ENCODE data around the gene PSMD1.

PSMD1 gene

DNA sequence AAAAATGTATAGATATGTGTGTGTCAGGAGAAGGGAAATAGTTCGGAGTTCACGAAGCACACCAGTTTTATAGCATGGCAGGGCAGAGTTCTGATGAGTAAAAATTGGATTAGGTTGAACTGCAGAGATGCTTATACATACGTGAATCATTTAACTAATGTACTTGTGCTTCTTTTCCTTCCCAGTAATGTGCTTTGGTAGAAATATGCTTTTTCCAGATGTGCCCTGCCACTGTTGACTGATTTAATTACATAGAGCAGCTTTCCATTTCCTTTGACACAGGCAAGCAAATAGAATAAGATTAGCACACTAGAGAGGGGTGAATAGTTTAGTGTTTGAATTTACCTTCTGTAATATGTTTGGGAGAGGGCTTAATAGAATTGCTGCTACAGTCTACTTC, 112.8 kb downstream of the PSMD1 start (continued):
- TF ChIP-seq, protein P1, sequence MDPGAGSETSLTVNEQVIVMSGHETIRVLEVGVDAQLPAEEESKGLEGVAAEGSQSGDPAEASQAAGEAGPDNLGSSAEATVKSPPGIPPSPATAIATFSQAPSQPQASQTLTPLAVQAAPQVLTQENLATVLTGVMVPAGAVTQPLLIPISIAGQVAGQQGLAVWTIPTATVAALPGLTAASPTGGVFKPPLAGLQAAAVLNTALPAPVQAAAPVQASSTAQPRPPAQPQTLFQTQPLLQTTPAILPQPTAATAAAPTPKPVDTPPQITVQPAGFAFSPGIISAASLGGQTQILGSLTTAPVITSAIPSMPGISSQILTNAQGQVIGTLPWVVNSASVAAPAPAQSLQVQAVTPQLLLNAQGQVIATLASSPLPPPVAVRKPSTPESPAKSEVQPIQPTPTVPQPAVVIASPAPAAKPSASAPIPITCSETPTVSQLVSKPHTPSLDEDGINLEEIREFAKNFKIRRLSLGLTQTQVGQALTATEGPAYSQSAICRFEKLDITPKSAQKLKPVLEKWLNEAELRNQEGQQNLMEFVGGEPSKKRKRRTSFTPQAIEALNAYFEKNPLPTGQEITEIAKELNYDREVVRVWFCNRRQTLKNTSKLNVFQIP (CRISPR knock-in tag; IDR thresholded peaks at IDR 0.05; ENCODE audit: borderline replicate concordance, low read depth) = no peak

DNA sequence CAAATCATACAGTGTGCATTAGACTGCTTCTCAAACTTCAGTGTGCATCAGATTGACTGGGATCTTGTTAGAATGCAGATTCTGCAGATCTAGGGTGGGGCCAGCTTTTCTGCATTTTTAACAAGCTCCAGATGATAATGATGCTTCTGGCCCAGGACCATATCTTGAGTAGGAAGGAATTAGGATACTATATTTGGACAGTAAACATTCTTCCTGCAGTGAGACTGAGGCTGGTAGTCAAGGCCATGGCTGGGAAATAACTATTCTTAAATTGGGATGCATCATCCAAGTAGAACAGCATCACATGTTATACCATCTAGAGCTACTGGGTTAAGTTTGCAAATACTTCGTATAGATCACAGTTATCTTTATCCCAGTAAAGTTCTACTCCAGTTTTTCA, 113.4 kb downstream of the PSMD1 start:
- no peak for TF ChIP-seq TCF4 (CRISPR knock-in tag; IDR thresholded peaks at IDR 0.05; ENCODE audit: borderline replicate concordance)
- peak; percentile 56 for TF ChIP-seq ISL1 (CRISPR knock-in tag; IDR thresholded peaks at IDR 0.05)
- peak; percentile 55 for TF ChIP-seq ZNF70 (CRISPR knock-in tag; IDR thresholded peaks at IDR 0.05)
- peak; percentile 91 for ATAC-seq

DNA sequence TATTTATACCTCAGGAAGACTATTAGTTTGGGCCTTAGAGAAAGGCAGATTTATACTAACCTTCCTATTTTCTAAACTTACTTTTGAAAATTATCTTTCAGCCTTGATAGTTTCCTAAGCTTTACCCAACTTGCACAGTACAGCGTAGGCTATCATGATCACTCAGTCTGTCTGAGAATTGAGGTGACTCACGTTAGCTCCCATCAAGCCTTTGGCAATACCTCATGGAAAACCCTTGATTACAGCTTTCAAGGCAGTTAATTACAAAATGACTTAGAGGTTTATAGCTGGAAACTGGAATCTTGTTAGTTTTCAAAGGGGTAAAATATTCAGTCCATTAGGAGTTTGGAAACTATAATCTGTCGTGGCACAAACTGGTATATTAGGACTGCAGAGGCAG, 115.4 kb downstream of the PSMD1 start:
- TF ChIP-seq, protein P2, sequence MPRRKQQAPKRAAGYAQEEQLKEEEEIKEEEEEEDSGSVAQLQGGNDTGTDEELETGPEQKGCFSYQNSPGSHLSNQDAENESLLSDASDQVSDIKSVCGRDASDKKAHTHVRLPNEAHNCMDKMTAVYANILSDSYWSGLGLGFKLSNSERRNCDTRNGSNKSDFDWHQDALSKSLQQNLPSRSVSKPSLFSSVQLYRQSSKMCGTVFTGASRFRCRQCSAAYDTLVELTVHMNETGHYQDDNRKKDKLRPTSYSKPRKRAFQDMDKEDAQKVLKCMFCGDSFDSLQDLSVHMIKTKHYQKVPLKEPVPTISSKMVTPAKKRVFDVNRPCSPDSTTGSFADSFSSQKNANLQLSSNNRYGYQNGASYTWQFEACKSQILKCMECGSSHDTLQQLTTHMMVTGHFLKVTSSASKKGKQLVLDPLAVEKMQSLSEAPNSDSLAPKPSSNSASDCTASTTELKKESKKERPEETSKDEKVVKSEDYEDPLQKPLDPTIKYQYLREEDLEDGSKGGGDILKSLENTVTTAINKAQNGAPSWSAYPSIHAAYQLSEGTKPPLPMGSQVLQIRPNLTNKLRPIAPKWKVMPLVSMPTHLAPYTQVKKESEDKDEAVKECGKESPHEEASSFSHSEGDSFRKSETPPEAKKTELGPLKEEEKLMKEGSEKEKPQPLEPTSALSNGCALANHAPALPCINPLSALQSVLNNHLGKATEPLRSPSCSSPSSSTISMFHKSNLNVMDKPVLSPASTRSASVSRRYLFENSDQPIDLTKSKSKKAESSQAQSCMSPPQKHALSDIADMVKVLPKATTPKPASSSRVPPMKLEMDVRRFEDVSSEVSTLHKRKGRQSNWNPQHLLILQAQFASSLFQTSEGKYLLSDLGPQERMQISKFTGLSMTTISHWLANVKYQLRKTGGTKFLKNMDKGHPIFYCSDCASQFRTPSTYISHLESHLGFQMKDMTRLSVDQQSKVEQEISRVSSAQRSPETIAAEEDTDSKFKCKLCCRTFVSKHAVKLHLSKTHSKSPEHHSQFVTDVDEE (CRISPR knock-in tag; IDR thresholded peaks at IDR 0.05) = no peak
- TF ChIP-seq ZNF70 (CRISPR knock-in tag; IDR thresholded peaks at IDR 0.05) (no peak), ZC3H10 (CRISPR knock-in tag; IDR thresholded peaks at IDR 0.05) (no peak), ZNF565 (CRISPR knock-in tag; conservative IDR thresholded peaks at IDR 0.05; ENCODE audit: low read depth) (no peak), GLIS3 (CRISPR knock-in tag; IDR thresholded peaks at IDR 0.05) (no peak), ARNTL (CRISPR knock-in tag; IDR thresholded peaks at IDR 0.05; ENCODE audit: borderline replicate concordance, low read depth) (no peak), SNAI2 (CRISPR knock-in tag; IDR thresholded peaks at IDR 0.05) (no peak), TOX (CRISPR knock-in tag; IDR thresholded peaks at IDR 0.05; ENCODE audit: borderline replicate concordance) (no peak), PPARA (CRISPR knock-in tag; IDR thresholded peaks at IDR 0.05; ENCODE audit: borderline replicate concordance) (no peak), ESRRG (CRISPR knock-in tag; IDR thresholded peaks at IDR 0.05) (no peak), ZFP30 (CRISPR knock-in tag; IDR thresholded peaks at IDR 0.05) (no peak), TCF4 (CRISPR knock-in tag; IDR thresholded peaks at IDR 0.05; ENCODE audit: borderline replicate concordance) (no peak), BACH2 (CRISPR knock-in tag; IDR thresholded peaks at IDR 0.05; ENCODE audit: borderline replicate concordance) (no peak), ZNF8 (CRISPR knock-in tag; IDR thresholded peaks at IDR 0.05) (no peak), OSR1 (CRISPR knock-in tag; IDR thresholded peaks at IDR 0.05) (no peak), ZFP3 (CRISPR knock-in tag; IDR thresholded peaks at IDR 0.05) (no peak), CSDC2 (CRISPR knock-in tag; IDR thresholded peaks at IDR 0.05) (no peak)
- TF ChIP-seq, protein P3, sequence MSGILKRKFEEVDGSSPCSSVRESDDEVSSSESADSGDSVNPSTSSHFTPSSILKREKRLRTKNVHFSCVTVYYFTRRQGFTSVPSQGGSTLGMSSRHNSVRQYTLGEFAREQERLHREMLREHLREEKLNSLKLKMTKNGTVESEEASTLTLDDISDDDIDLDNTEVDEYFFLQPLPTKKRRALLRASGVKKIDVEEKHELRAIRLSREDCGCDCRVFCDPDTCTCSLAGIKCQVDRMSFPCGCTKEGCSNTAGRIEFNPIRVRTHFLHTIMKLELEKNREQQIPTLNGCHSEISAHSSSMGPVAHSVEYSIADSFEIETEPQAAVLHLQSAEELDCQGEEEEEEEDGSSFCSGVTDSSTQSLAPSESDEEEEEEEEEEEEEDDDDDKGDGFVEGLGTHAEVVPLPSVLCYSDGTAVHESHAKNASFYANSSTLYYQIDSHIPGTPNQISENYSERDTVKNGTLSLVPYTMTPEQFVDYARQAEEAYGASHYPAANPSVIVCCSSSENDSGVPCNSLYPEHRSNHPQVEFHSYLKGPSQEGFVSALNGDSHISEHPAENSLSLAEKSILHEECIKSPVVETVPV (CRISPR knock-in tag; IDR thresholded peaks at IDR 0.05) = no peak
- TF ChIP-seq, protein P4, sequence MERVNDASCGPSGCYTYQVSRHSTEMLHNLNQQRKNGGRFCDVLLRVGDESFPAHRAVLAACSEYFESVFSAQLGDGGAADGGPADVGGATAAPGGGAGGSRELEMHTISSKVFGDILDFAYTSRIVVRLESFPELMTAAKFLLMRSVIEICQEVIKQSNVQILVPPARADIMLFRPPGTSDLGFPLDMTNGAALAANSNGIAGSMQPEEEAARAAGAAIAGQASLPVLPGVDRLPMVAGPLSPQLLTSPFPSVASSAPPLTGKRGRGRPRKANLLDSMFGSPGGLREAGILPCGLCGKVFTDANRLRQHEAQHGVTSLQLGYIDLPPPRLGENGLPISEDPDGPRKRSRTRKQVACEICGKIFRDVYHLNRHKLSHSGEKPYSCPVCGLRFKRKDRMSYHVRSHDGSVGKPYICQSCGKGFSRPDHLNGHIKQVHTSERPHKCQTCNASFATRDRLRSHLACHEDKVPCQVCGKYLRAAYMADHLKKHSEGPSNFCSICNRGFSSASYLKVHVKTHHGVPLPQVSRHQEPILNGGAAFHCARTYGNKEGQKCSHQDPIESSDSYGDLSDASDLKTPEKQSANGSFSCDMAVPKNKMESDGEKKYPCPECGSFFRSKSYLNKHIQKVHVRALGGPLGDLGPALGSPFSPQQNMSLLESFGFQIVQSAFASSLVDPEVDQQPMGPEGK (CRISPR knock-in tag; IDR thresholded peaks at IDR 0.05; ENCODE audit: borderline replicate concordance) = no peak
- TF ChIP-seq, protein P5, sequence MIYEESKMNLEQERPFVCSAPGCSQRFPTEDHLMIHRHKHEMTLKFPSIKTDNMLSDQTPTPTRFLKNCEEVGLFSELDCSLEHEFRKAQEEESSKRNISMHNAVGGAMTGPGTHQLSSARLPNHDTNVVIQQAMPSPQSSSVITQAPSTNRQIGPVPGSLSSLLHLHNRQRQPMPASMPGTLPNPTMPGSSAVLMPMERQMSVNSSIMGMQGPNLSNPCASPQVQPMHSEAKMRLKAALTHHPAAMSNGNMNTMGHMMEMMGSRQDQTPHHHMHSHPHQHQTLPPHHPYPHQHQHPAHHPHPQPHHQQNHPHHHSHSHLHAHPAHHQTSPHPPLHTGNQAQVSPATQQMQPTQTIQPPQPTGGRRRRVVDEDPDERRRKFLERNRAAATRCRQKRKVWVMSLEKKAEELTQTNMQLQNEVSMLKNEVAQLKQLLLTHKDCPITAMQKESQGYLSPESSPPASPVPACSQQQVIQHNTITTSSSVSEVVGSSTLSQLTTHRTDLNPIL (CRISPR knock-in tag; IDR thresholded peaks at IDR 0.05; ENCODE audit: low read depth) = no peak
- no peak for ATAC-seq
